Breast epithelium (tissue), 3 donors: ENCODE results near the gene MACROH2A1.

Source experiments
- POLR2A ChIP-seq: fragments of 450-650 bp; IDR thresholded peaks from one replicate; pipeline ENCODE4 v1.6.1; 2016; ENCODE audit warnings: antibody characterized with exemption, mild to moderate bottlenecking, moderate library complexity
- POLR2AphosphoS5 ChIP-seq, 3 donors: sonication (generic); formaldehyde crosslinking; IDR thresholded peaks; one replicate each; pipeline ENCODE4 v1.6.1; 2017; ENCODE audit warnings: antibody characterized with exemption in 3 of 3
- TF ChIP-seq, protein P1 (sequence below), 3 donors: fragments of 450-650 bp; IDR thresholded peaks; one replicate each; pipeline ENCODE4 v1.5.1; 2016 to 2017; ENCODE audit warnings: antibody characterized with exemption in 3 of 3, mild to moderate bottlenecking in 3 of 3, moderate library complexity in 3 of 3

DNA sequence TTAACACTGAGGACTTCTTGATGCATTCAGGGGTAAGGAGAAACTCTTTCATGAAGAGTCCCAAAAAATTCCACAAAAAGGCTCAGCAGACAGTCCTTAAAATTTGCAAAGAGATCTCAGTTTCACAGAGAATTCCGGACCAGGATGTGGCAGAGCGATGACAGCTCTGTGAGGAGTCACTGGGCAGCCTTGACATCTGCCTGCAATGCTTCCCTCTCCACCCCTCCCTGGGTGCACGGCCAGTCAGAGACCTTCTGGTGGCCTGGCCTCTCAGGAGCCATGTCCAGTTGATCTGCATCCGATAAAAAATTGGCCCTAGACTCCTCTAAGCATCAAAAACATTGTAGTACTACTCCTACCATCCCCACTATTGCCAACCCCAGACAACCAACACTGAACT lies 76.8 kb downstream of the MACROH2A1 start:
- TF ChIP-seq, protein P1, sequence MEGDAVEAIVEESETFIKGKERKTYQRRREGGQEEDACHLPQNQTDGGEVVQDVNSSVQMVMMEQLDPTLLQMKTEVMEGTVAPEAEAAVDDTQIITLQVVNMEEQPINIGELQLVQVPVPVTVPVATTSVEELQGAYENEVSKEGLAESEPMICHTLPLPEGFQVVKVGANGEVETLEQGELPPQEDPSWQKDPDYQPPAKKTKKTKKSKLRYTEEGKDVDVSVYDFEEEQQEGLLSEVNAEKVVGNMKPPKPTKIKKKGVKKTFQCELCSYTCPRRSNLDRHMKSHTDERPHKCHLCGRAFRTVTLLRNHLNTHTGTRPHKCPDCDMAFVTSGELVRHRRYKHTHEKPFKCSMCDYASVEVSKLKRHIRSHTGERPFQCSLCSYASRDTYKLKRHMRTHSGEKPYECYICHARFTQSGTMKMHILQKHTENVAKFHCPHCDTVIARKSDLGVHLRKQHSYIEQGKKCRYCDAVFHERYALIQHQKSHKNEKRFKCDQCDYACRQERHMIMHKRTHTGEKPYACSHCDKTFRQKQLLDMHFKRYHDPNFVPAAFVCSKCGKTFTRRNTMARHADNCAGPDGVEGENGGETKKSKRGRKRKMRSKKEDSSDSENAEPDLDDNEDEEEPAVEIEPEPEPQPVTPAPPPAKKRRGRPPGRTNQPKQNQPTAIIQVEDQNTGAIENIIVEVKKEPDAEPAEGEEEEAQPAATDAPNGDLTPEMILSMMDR (IDR thresholded peaks at IDR 0.05) = no peak
- TF ChIP-seq POLR2A (no peak), POLR2AphosphoS5 (IDR thresholded peaks at IDR 0.05) (no peak)
